ENCODE measurements around the gene TCF12. TPM values are rescaled to one million over a fixed set of nuclear protein-coding genes. Genes with fewer than 3 reads are reported as not detected.

TCF12 gene
- total RNA-seq, 1 experiment from 2014 or later, result 76.7 TPM

DNA sequence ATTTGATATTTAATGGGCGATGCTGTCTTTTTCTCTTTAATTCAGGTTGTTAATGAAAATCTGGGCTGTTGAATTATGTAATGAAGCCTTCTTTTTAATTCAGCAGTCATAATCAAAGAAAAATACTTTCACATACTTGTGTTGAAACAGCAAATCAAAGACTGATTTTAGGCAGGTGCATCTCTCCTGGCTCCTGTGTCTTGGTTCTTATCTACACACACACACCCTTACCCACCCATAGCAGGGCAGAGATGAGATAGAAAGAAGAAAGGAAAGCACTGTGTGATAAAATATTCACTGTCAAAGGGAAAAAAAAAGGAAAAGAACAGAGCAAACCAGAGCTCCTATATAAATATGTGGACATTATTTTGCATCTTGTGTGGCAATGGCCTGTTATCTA is 327.3 kb downstream of the TCF12 start:
- Histone ChIP-seq H3K14ac (ENCODE audit: insufficient read depth, low read length) (no peak overlapping the region), H3K27ac (ENCODE audit: insufficient read length, low read depth, low read length) (no peak overlapping the region), H3K9me3 (ENCODE audit: control insufficient read depth, low read depth, low read length) (no peaks in the 10 kb centered on the region), H3K23me2 (ENCODE audit: insufficient read length, low read depth, low read length, poor library complexity, severe bottlenecking) (no peaks in the 10 kb centered on the region), H2BK20ac (ENCODE audit: low read depth, low read length, poor library complexity, severe bottlenecking) (no peak overlapping the region), H3T11ph (ENCODE audit: low read length) (no peak overlapping the region), H3K4me2 (ENCODE audit: insufficient read depth, insufficient read length, low read length) (no peak overlapping the region), H3K79me2 (ENCODE audit: insufficient read depth, low read length) (no peaks in the 10 kb centered on the region), H3K27me3 (ENCODE audit: insufficient read depth, low read length) (no peaks in the 10 kb centered on the region), H3K4ac (ENCODE audit: low read depth, low read length) (no peak overlapping the region), H3K23ac (ENCODE audit: insufficient read length, low read depth, low read length) (no peak overlapping the region), H3K18ac (ENCODE audit: insufficient read length, low read depth, low read length) (no peak overlapping the region), H4K8ac (replicated peaks; ENCODE audit: insufficient read length, low read depth, low read length) (no peak overlapping the region), H3K56ac (ENCODE audit: insufficient read length, low read depth, low read length) (no peak overlapping the region), H2BK5ac (ENCODE audit: insufficient read length, low read length) (no peak overlapping the region), H4K91ac (ENCODE audit: insufficient read length, low read depth, low read length) (no peak overlapping the region), H2BK12ac (ENCODE audit: insufficient read length, low read depth, low read length) (no peak overlapping the region), H4K5ac (ENCODE audit: insufficient read length, low read depth, low read length) (no peak overlapping the region), H2BK15ac (ENCODE audit: low read depth, low read length) (no peak overlapping the region), H3K79me1 (ENCODE audit: insufficient read depth, low read depth, low read length, poor library complexity, severe bottlenecking) (no peaks in the 10 kb centered on the region), H2BK120ac (ENCODE audit: low read depth, low read length, poor library complexity, severe bottlenecking) (no peak overlapping the region), H3K4me1 (ENCODE audit: insufficient read depth, low read length) (no peaks in the 10 kb centered on the region), H2AFZ (ENCODE audit: low read length) (no peak overlapping the region), H2AK5ac (ENCODE audit: insufficient read length, low read length) (no peak overlapping the region), H3K9ac (ENCODE audit: extremely low read depth, insufficient read length, low read length) (no peak overlapping the region), H4K20me1 (ENCODE audit: control insufficient read depth, insufficient read depth, insufficient read length) (no peaks in the 10 kb centered on the region)
- peaks cover 44 to 58% (median 47%) of the 10 kb centered on the region in 3 experiments for H3K36me3 Mint-ChIP-seq (ENCODE audit: insufficient read depth in 1 of 3, low read depth in 3 of 3)
- peaks cover 9 to 10% of the 10 kb centered on the region in 2 experiments for H3K4me1 Mint-ChIP-seq
- no CpG with 5 or more reads among the region's 1 CpG for WGBS (ENCODE audit: extremely low coverage, insufficient read length, low lambda C conversion rate)
- no peaks in the 10 kb centered on the region for H3K9me3 Mint-ChIP-seq
- TF ChIP-seq, protein P1, sequence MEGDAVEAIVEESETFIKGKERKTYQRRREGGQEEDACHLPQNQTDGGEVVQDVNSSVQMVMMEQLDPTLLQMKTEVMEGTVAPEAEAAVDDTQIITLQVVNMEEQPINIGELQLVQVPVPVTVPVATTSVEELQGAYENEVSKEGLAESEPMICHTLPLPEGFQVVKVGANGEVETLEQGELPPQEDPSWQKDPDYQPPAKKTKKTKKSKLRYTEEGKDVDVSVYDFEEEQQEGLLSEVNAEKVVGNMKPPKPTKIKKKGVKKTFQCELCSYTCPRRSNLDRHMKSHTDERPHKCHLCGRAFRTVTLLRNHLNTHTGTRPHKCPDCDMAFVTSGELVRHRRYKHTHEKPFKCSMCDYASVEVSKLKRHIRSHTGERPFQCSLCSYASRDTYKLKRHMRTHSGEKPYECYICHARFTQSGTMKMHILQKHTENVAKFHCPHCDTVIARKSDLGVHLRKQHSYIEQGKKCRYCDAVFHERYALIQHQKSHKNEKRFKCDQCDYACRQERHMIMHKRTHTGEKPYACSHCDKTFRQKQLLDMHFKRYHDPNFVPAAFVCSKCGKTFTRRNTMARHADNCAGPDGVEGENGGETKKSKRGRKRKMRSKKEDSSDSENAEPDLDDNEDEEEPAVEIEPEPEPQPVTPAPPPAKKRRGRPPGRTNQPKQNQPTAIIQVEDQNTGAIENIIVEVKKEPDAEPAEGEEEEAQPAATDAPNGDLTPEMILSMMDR (conservative IDR thresholded peaks at IDR 0.05), result no peak
- DNase-seq, result no peak
- no peak overlapping the region for H3K4me3 Mint-ChIP-seq
- no peaks in the 10 kb centered on the region for H3K27me3 Mint-ChIP-seq (ENCODE audit: low read depth)
- no peak overlapping the region for H3K27ac Mint-ChIP-seq

Measured in H9 (cell line).